ENCODE measurements around the gene ETFDH. TPM values are rescaled to one million over a fixed set of nuclear protein-coding genes. Genes with fewer than 3 reads are reported as not detected.
A peak's percentile ranks its signal among the peaks of the same experiment; 100 is the strongest.

The ETFDH gene
- total and polyA plus RNA-seq, 9 of the 15 experiments (the other 6 are each of a cell fraction or from before 2014, with no cell fraction given) = 14.6 to 33.6 (median 25.9) TPM

- TF ChIP-seq NR2C2 (CRISPR knock-in tag; IDR thresholded peaks at IDR 0.05) = 0 out of 2 replicates have a peak, but pooled peaks have one; percentile 25
- no peak for TF ChIP-seq NR2C2 (tag; IDR thresholded peaks at IDR 0.05)
- peak; percentile 53; the same call in 1 of the 2 replicates for TF ChIP-seq USF2 (CRISPR knock-in tag; IDR thresholded peaks at IDR 0.05)
- peak; percentile 53 for TF ChIP-seq DACH1 (IDR thresholded peaks at IDR 0.05; ENCODE audit: partially characterized antibody)
- TF ChIP-seq USF1 (CRISPR knock-in tag; IDR thresholded peaks at IDR 0.05) = peak; percentile 74
- TF ChIP-seq E2F6 (IDR thresholded peaks at IDR 0.05; ENCODE audit: borderline replicate concordance in 1 of 2, extremely low read depth in 1 of 2, insufficient read depth in 1 of 2, insufficient read length in 1 of 2, low read depth in 1 of 2, low read length in 1 of 2, poor library complexity in 1 of 2, severe bottlenecking in 1 of 2) = peak in 1 of 2 experiments; percentile 28
- peak; percentile 7; the same call in 1 of the 2 replicates for TF ChIP-seq ZNF263 (CRISPR knock-in tag; IDR thresholded peaks at IDR 0.05; ENCODE audit: borderline replicate concordance)
- TF ChIP-seq TBP (optimal IDR thresholded peaks at IDR 0.05; ENCODE audit: low read depth, low read length) = peak; percentile 22
- TF ChIP-seq MYNN (IDR thresholded peaks at IDR 0.05) = 0 out of 2 replicates have a peak, but pooled peaks have one; percentile 25
- no peak for TF ChIP-seq MYNN (CRISPR knock-in tag; IDR thresholded peaks at IDR 0.05)
- TF ChIP-seq CTBP1 (IDR thresholded peaks at IDR 0.05; ENCODE audit: borderline replicate concordance) = peak; percentile 24; the same call in 1 of the 2 replicates
- no peak for TF ChIP-seq MBD1 (CRISPR knock-in tag; IDR thresholded peaks at IDR 0.05)
- peak; percentile 48 to 70; a peak in 2 of 4 replicates for TF ChIP-seq MNT (conservative IDR thresholded peaks at IDR 0.05)
- peak; percentile 25 for TF ChIP-seq KDM5B (IDR thresholded peaks at IDR 0.05; ENCODE audit: insufficient replicate concordance, low read depth, low read length)
- TF ChIP-seq RCOR1 (IDR thresholded peaks at IDR 0.05; ENCODE audit: borderline replicate concordance in 1 of 2, low read depth in 2 of 2, low read length in 2 of 2) = peak in 1 of 2 experiments; percentile 62; a peak in 1 of 4 replicates
- peak; percentile 49 for TF ChIP-seq RBBP5 (IDR thresholded peaks at IDR 0.05; ENCODE audit: borderline replicate concordance, insufficient read depth, low read length, poor library complexity, severe bottlenecking)
- peak; percentile 78 for TF ChIP-seq HDAC2 (IDR thresholded peaks at IDR 0.05)
- TF ChIP-seq ZNF830 (CRISPR knock-in tag; IDR thresholded peaks at IDR 0.05) = 0 out of 2 replicates have a peak, but pooled peaks have one; percentile 39
- TF ChIP-seq TAF9B (IDR thresholded peaks at IDR 0.05; ENCODE audit: partially characterized antibody) = no peak
Observed at GRCh38 chr4:158670975-158671664, 976 bp upstream of the ETFDH start (continued).

Data from K562 (cell line).